Stimulated activated CD4-positive, alpha-beta T cell treated with anti-CD3 and anti-CD28 coated beads, Interleukin-2, amount 100 ng/mL, for 48 hours (primary cell): Measurements from ENCODE around the gene GHRL.
"Not testable (repeated sequence)": the region's sequence is repeated elsewhere in the genome, so short reads cannot be mapped to it uniquely, and the experiment has no call there.

ENCODE experiments used
- DNase-seq, 2 donors: peaks; one replicate each; pipeline ENCODE4 v3.0.0-alpha.2; 2020

The GHRL gene

GRCh38 chr3:10272476-10272875, 20.3 kb downstream of the GHRL start:
- not testable (repeated sequence) for DNase-seq

- DNase-seq = no peak
Observed at GRCh38 chr3:10269443-10269842, 23.3 kb downstream of the GHRL start.

- DNase-seq = no peak
Observed at GRCh38 chr3:10268930-10269329, 23.8 kb downstream of the GHRL start.

- no peak for DNase-seq
Observed at GRCh38 chr3:10268116-10268515, 24.6 kb downstream of the GHRL start.

GRCh38 chr3:10266936-10267335, 25.8 kb downstream of the GHRL start:
- DNase-seq = not testable (repeated sequence)

- no peak for DNase-seq
Observed at GRCh38 chr3:10265833-10266232, 26.9 kb downstream of the GHRL start.

GRCh38 chr3:10263646-10264363, 28.9 kb downstream of the GHRL start:
- DNase-seq = peak; percentile 65 to 67

- DNase-seq = no peak
Observed at GRCh38 chr3:10262027-10262426, 30.7 kb downstream of the GHRL start.

GRCh38 chr3:10260211-10260701, 32.5 kb downstream of the GHRL start:
- DNase-seq = no peak

GRCh38 chr3:10259798-10260197, 32.9 kb downstream of the GHRL start:
- no peak for DNase-seq

- no peak for DNase-seq
Observed at GRCh38 chr3:10259036-10259435, 33.7 kb downstream of the GHRL start.

- no peak for DNase-seq
Observed at GRCh38 chr3:10255835-10256234, 36.9 kb downstream of the GHRL start.

GRCh38 chr3:10253731-10254130, 39.0 kb downstream of the GHRL start:
- no peak for DNase-seq

- DNase-seq = no peak
Observed at GRCh38 chr3:10251006-10251405, 41.7 kb downstream of the GHRL start.

GRCh38 chr3:10249833-10250232, 42.9 kb downstream of the GHRL start:
- no peak for DNase-seq

- DNase-seq = peak; percentile 54 to 58
Observed at GRCh38 chr3:10248984-10249748, 43.6 kb downstream of the GHRL start.

GRCh38 chr3:10248184-10248983, 44.4 kb downstream of the GHRL start, which contains the start of gene TATDN2:
Gene TATDN2 (plus strand): TSS chr3:10248459. CDS start chr3:10249201, 742 bp downstream.
- DNase-seq = peak; percentile 85 to 90

- DNase-seq = no peak
Observed at GRCh38 chr3:10247679-10248183, 45.0 kb downstream of the GHRL start.

- no peak for DNase-seq
Observed at GRCh38 chr3:10245081-10245712, 47.5 kb downstream of the GHRL start.

GRCh38 chr3:10244009-10244408, 48.7 kb downstream of the GHRL start:
- DNase-seq = no peak

GRCh38 chr3:10242182-10243065, 50.3 kb downstream of the GHRL start:
- DNase-seq = peak; percentile 52 to 61
